BJ (cell line): ENCODE measurements around the gene CORO2A. TPM values are rescaled to one million over a fixed set of nuclear protein-coding genes. Genes with fewer than 3 reads are reported as not detected.

Experiments used
- CTCF ChIA-PET: fragments of 350-600 bp; formaldehyde crosslinking; extraction: SDS; loops from one replicate; lab custom pipeline; 2021; ENCODE audit warnings: antibody characterized with exemption, inconsistent platforms; lab: Yijun Ruan, JAX
- POLR2A ChIA-PET: fragments of 300-600 bp; sonication (Branson Sonifier 250); formaldehyde crosslinking; extraction: SDS; loops from one replicate; lab custom pipeline; 2021; ENCODE audit warnings: antibody characterized with exemption; lab: Charles Lee
- DNase-seq: peaks from one replicate; pipeline ENCODE4 v3.0.0-alpha.2; 2011; ENCODE audit warnings: low read depth
- H3K27me3 ChIP-seq: 2 replicates; pipeline ENCODE4 v1.6.0; 2011; ENCODE audit warnings: low read length; ENCODE audit not compliant: control insufficient read depth, insufficient read depth
- H3K36me3 ChIP-seq: 2 replicates; pipeline ENCODE4 v1.5.1; 2011; ENCODE audit warnings: low read length; ENCODE audit not compliant: control insufficient read depth, insufficient read depth
- H3K4me3 ChIP-seq: 2 replicates; pipeline ENCODE4 v1.5.1; 2011; ENCODE audit warnings: low read depth, mild to moderate bottlenecking, control low read depth, low read length
- CTCF ChIP-seq: IDR thresholded peaks from 2 replicates; pipeline ENCODE4 v1.5.1; 2011; ENCODE audit warnings: low read depth, mild to moderate bottlenecking, control low read depth, inconsistent platforms, low read length, moderate library complexity; ENCODE audit not compliant: insufficient read depth
- polyA plus RNA-seq: library from polyadenylated mRNA; depleted of rRNA; stranded (reverse); fragments of >200 nt; gene quantifications from 2 replicates; pipeline ENCODE4 v1.2.3, GENCODE V29; 2011

The CORO2A gene
- polyA plus RNA-seq, 1 experiment: 1.5 TPM

GRCh38 chr9:98150164-98150563 is 42.3 kb downstream of the CORO2A start:
- ChIA-PET POLR2A (no interaction called here), CTCF (no interaction called here)
- H3K36me3 ChIP-seq: no peaks in the 10 kb centered on the region

GRCh38 chr9:98149422-98149821 is 43.0 kb downstream of the CORO2A start:
- DNase-seq: no peak
- Histone ChIP-seq H3K27me3 (no peaks in the 10 kb centered on the region; the same call in 1 of the 2 replicates), H3K4me3 (no peak overlapping the region), H3K36me3 (no peaks in the 10 kb centered on the region)
- POLR2A ChIA-PET: no interaction called here
- CTCF ChIA-PET: no interaction called here
- TF ChIP-seq CTCF: no peak

More at GRCh38 chr9:98150164-98150563, 42.3 kb downstream of the CORO2A start:
- DNase-seq: no peak
- no peak overlapping the region for H3K4me3 ChIP-seq
- no peak for TF ChIP-seq CTCF
- H3K27me3 ChIP-seq: no peaks in the 10 kb centered on the region

- no peak for DNase-seq
- no peak for TF ChIP-seq CTCF
- Histone ChIP-seq H3K27me3 (no peaks in the 10 kb centered on the region; the same call in 1 of the 2 replicates), H3K36me3 (no peaks in the 10 kb centered on the region), H3K4me3 (no peak overlapping the region)
- CTCF ChIA-PET: no interaction called here
- POLR2A ChIA-PET: interaction anchor here (0.6 kb wide), 1 partner anchor 21 kb away, joined by 3 read pairs; no protein-coding TSS in a partner anchor
Observed at GRCh38 chr9:98148486-98148885, 44.0 kb downstream of the CORO2A start.

DNA sequence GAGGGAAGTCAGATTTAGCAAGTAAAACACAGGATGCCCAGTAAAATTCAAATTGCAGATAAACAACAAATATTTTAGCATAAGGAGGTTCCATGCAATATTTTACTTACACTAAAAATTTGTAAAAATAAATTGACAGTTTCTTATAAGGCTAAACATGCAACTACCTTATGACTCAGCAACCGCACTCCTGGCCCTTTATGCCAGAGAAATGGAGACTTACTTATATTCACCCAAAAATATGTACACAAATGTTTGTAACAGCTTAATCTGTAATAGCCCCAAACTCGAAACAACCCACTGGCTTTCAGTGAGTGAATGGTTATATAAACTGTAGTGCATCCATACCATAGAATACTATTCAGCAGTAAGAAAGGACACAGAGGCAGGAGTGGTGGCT is 44.9 kb downstream of the CORO2A start:
- TF ChIP-seq CTCF: no peak
- no peaks in the 10 kb centered on the region for H3K36me3 ChIP-seq
- POLR2A ChIA-PET: no interaction called here
- no peak overlapping the region for H3K4me3 ChIP-seq
- CTCF ChIA-PET: no interaction called here
- no peaks in the 10 kb centered on the region; the same call in 1 of the 2 replicates for H3K27me3 ChIP-seq
- no peak for DNase-seq

DNA sequence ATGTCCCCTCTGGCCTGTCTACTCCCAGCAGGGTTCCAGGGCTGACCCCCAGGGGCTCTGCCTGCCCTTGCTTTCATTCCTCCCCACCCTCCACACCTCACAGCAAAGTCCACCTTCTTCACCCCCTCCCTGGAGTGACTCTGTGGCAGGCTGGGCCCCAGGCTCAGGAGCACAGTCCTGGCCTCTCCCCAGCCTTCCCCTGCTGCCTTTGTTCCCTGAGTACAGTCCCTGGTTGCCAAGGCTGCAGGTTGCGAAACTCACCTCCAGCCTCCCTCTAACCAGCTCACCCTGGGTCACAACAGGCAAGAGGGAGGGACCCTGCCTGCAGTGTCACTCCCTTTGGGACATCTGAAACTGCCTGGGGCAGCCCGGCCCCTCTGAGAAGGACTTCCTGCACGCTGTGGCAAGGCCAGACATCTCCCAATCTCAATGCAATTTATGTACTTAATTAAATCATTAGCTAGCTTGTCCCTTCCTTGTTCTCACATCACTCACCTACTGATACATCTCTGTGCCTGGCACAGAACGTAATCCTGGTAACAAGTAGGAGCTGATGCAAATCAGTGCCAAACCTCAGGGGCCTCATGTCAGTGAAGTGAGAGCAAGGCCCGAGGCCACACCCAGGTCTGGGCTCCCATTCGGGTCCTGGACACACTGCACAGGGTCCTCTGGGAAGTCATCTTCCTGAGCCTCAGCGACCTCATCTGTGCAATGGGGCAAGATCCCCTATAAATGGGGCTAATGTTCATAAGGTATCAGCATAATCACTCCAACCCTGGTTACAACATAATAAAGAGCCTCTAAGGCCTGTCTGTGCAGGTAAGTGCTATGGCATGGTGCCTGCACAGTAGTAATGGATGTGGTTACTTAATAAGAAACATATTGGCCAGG is 46.1 kb downstream of the CORO2A start:
- Histone ChIP-seq H3K27me3 (no peaks in the 10 kb centered on the region; the same call in 1 of the 2 replicates), H3K4me3 (no peak overlapping the region), H3K36me3 (no peaks in the 10 kb centered on the region)
- TF ChIP-seq CTCF: no peak
- ChIA-PET POLR2A (no interaction called here), CTCF (no interaction called here)
- no peak for DNase-seq
